HG03460 (cell line): Measurements from ENCODE around the gene ABCD4.
"Not testable (repeated sequence)": the region's sequence is repeated elsewhere in the genome, so short reads cannot be mapped to it uniquely, and the experiment has no call there.

Source experiments
- ATAC-seq: cut with Tn5 transposase; IDR thresholded peaks from one replicate; pipeline ENCODE4 v1.9.1; 2021; ENCODE audit not compliant: unreplicated experiment

Gene ABCD4

GRCh38 chr14:74302634-74303569, at the start of gene ABCD4:
Gene ABCD4 (minus strand): TSS chr14:74302934. CDS start chr14:74302912, 22 bp downstream.
- ATAC-seq, result peak; percentile 98

GRCh38 chr14:74350928-74351323, 48.2 kb upstream of the ABCD4 start:
- no peak for ATAC-seq

GRCh38 chr14:74350211-74350927, 47.6 kb upstream of the ABCD4 start:
- ATAC-seq, result no peak

GRCh38 chr14:74349757-74350156, 47.0 kb upstream of the ABCD4 start:
- ATAC-seq, result no peak

GRCh38 chr14:74348735-74349463, 46.2 kb upstream of the ABCD4 start:
- ATAC-seq, result no peak

GRCh38 chr14:74348241-74348734, 45.6 kb upstream of the ABCD4 start, which contains the start of gene VRTN:
Gene VRTN (plus strand): TSS chr14:74348471. CDS start chr14:74356784, 8,313 bp downstream.
- ATAC-seq, result no peak

GRCh38 chr14:74347795-74348100, 45.0 kb upstream of the ABCD4 start:
- no peak for ATAC-seq

- no peak for ATAC-seq
Observed at GRCh38 chr14:74347097-74347794, 44.5 kb upstream of the ABCD4 start.

GRCh38 chr14:74346341-74346740, 43.6 kb upstream of the ABCD4 start:
- no peak for ATAC-seq

GRCh38 chr14:74333909-74334308, 31.2 kb upstream of the ABCD4 start:
- no peak for ATAC-seq

GRCh38 chr14:74329950-74330552, 27.3 kb upstream of the ABCD4 start:
- not testable (repeated sequence) for ATAC-seq

GRCh38 chr14:74326369-74327152, 23.8 kb upstream of the ABCD4 start:
- no peak for ATAC-seq

GRCh38 chr14:74325446-74325845, 22.7 kb upstream of the ABCD4 start:
- ATAC-seq, result no peak

- no peak for ATAC-seq
Observed at GRCh38 chr14:74324931-74325361, 22.2 kb upstream of the ABCD4 start.

GRCh38 chr14:74314576-74314975, 11.8 kb upstream of the ABCD4 start:
- ATAC-seq, result no peak

GRCh38 chr14:74313601-74314000, 10.9 kb upstream of the ABCD4 start:
- ATAC-seq, result no peak

GRCh38 chr14:74312161-74312560, 9.4 kb upstream of the ABCD4 start:
- ATAC-seq, result no peak

- ATAC-seq, result no peak
Observed at GRCh38 chr14:74309125-74310022, 6.6 kb upstream of the ABCD4 start.
